ENCODE measurements around the gene BIRC3.
A peak's percentile ranks its signal among the peaks of the same experiment; 100 is the strongest.

The BIRC3 gene

GRCh38 chr11:102302241-102302640 lies 15.0 kb upstream of the BIRC3 start:
- Histone ChIP-seq H2AFZ (ENCODE audit: low read length) (no peak overlapping the region), H2BK12ac (ENCODE audit: low read length) (no peak overlapping the region), H4K8ac (ENCODE audit: low read depth, low read length) (no peak overlapping the region), H2BK5ac (ENCODE audit: low read length) (no peak overlapping the region), H3K27ac (replicated peaks; ENCODE audit: low read length) (no peak overlapping the region), H3K18ac (ENCODE audit: low read length) (no peak overlapping the region), H2BK15ac (ENCODE audit: low read length) (no peak overlapping the region), H3K4me2 (ENCODE audit: insufficient read depth, low read length, poor library complexity, severe bottlenecking) (no peak overlapping the region), H2BK120ac (ENCODE audit: low read depth, low read length) (no peak overlapping the region), H3K23ac (ENCODE audit: low read depth, low read length, poor library complexity) (no peak overlapping the region), H3K79me1 (ENCODE audit: low read depth, low read length) (peaks cover 2% of the 10 kb centered on the region), H3K36me3 (replicated peaks in 1 of 2; ENCODE audit: control insufficient read depth in 2 of 2, insufficient read depth in 2 of 2, low read length in 2 of 2) (no peaks in the 10 kb centered on the region), H2AK5ac (ENCODE audit: low read depth, low read length) (no peak overlapping the region), H3K4ac (ENCODE audit: low read length) (no peak overlapping the region), H3K14ac (ENCODE audit: low read length) (no peak overlapping the region), H3K9ac (ENCODE audit: low read depth, low read length, poor library complexity) (no peak overlapping the region), H3K4me3 (ENCODE audit: low read length in 2 of 2) (no peak overlapping the region), H3K9me3 (replicated peaks in 1 of 2; ENCODE audit: control insufficient read depth in 2 of 2, insufficient read depth in 1 of 2, low read depth in 1 of 2, low read length in 2 of 2) (no peaks in the 10 kb centered on the region), H3K27me3 (ENCODE audit: control insufficient read depth in 3 of 3, insufficient read depth in 3 of 3, low read depth in 1 of 3, low read length in 3 of 3) (peaks cover 0 to 3% (median 0%) of the 10 kb centered on the region in 3 experiments), H4K91ac (ENCODE audit: low read depth, low read length, poor library complexity) (no peak overlapping the region), H3K4me1 (ENCODE audit: control insufficient read depth in 2 of 2, insufficient read depth in 1 of 2, low read depth in 1 of 2, low read length in 2 of 2) (no peaks in the 10 kb centered on the region)
- DNase-seq (ENCODE audit: low spot score): no peak
- WGBS, 2 donors (ENCODE audit: extremely low coverage in 2 of 2, insufficient read length in 2 of 2, insufficient replicate concordance in 1 of 2): no CpG with 5 or more reads among the region's 1 CpG

- Histone ChIP-seq H2BK12ac (ENCODE audit: low read length) (no peak overlapping the region), H4K8ac (ENCODE audit: low read depth, low read length) (no peak overlapping the region), H3K9me3 (replicated peaks in 1 of 2; ENCODE audit: control insufficient read depth in 2 of 2, insufficient read depth in 1 of 2, low read depth in 1 of 2, low read length in 2 of 2) (no peaks in the 10 kb centered on the region), H3K27ac (replicated peaks; ENCODE audit: low read length) (no peak overlapping the region), H3K4me2 (ENCODE audit: insufficient read depth, low read length, poor library complexity, severe bottlenecking) (no peak overlapping the region), H3K27me3 (ENCODE audit: control insufficient read depth in 3 of 3, insufficient read depth in 3 of 3, low read depth in 1 of 3, low read length in 3 of 3) (peaks cover 0 to 3% (median 0%) of the 10 kb centered on the region in 3 experiments), H3K79me1 (ENCODE audit: low read depth, low read length) (peaks cover 2% of the 10 kb centered on the region), H3K4me1 (ENCODE audit: control insufficient read depth in 2 of 2, insufficient read depth in 1 of 2, low read depth in 1 of 2, low read length in 2 of 2) (no peaks in the 10 kb centered on the region), H3K9ac (ENCODE audit: low read depth, low read length, poor library complexity) (no peak overlapping the region), H3K18ac (ENCODE audit: low read length) (no peak overlapping the region), H2BK15ac (ENCODE audit: low read length) (no peak overlapping the region), H3K14ac (ENCODE audit: low read length) (no peak overlapping the region), H3K36me3 (replicated peaks in 1 of 2; ENCODE audit: control insufficient read depth in 2 of 2, insufficient read depth in 2 of 2, low read length in 2 of 2) (no peaks in the 10 kb centered on the region), H2BK5ac (ENCODE audit: low read length) (no peak overlapping the region), H2AK5ac (ENCODE audit: low read depth, low read length) (no peak overlapping the region), H3K23ac (ENCODE audit: low read depth, low read length, poor library complexity) (no peak overlapping the region), H2AFZ (ENCODE audit: low read length) (no peak overlapping the region), H3K4ac (ENCODE audit: low read length) (no peak overlapping the region), H4K91ac (ENCODE audit: low read depth, low read length, poor library complexity) (no peak overlapping the region), H3K4me3 (ENCODE audit: low read length in 2 of 2) (no peak overlapping the region), H2BK120ac (ENCODE audit: low read depth, low read length) (no peak overlapping the region)
- no peak for DNase-seq (ENCODE audit: low spot score)
- no CpG with 5 or more reads among the region's 4 CpGs for WGBS, 2 donors (ENCODE audit: extremely low coverage in 2 of 2, insufficient read length in 2 of 2, insufficient replicate concordance in 1 of 2)
Observed at GRCh38 chr11:102304686-102305085, 12.6 kb upstream of the BIRC3 start.

- no peak overlapping the region for H2BK120ac ChIP-seq (ENCODE audit: low read depth, low read length)
- no peak overlapping the region for H3K4me2 ChIP-seq (ENCODE audit: insufficient read depth, low read length, poor library complexity, severe bottlenecking)
- H3K4ac ChIP-seq (ENCODE audit: low read length): no peak overlapping the region
- H3K36me3 ChIP-seq (replicated peaks in 1 of 2; ENCODE audit: control insufficient read depth in 2 of 2, insufficient read depth in 2 of 2, low read length in 2 of 2): no peaks in the 10 kb centered on the region
- H2AK5ac ChIP-seq (ENCODE audit: low read depth, low read length): no peak overlapping the region
- H2AFZ ChIP-seq (ENCODE audit: low read length): no peak overlapping the region
- H4K91ac ChIP-seq (ENCODE audit: low read depth, low read length, poor library complexity): no peak overlapping the region
- H3K9ac ChIP-seq (ENCODE audit: low read depth, low read length, poor library complexity): peak overlapping the region; percentile 6
- no peaks in the 10 kb centered on the region for H3K4me1 ChIP-seq (ENCODE audit: control insufficient read depth in 2 of 2, insufficient read depth in 1 of 2, low read depth in 1 of 2, low read length in 2 of 2)
- H3K14ac ChIP-seq (ENCODE audit: low read length): no peak overlapping the region
- H3K79me1 ChIP-seq (ENCODE audit: low read depth, low read length): no peaks in the 10 kb centered on the region
- H3K27me3 ChIP-seq (ENCODE audit: control insufficient read depth in 3 of 3, insufficient read depth in 3 of 3, low read depth in 1 of 3, low read length in 3 of 3): peaks cover 0 to 3% (median 0%) of the 10 kb centered on the region in 3 experiments
- H3K4me3 ChIP-seq (ENCODE audit: low read length in 2 of 2): no peak overlapping the region
- no CpG with 5 or more reads among the region's 3 CpGs for WGBS, 2 donors (ENCODE audit: extremely low coverage in 2 of 2, insufficient read length in 2 of 2, insufficient replicate concordance in 1 of 2)
- H2BK15ac ChIP-seq (ENCODE audit: low read length): no peak overlapping the region
- no peak overlapping the region for H3K23ac ChIP-seq (ENCODE audit: low read depth, low read length, poor library complexity)
- no peak overlapping the region for H3K18ac ChIP-seq (ENCODE audit: low read length)
- no peak overlapping the region for H2BK12ac ChIP-seq (ENCODE audit: low read length)
- no peak overlapping the region for H4K8ac ChIP-seq (ENCODE audit: low read depth, low read length)
- H2BK5ac ChIP-seq (ENCODE audit: low read length): no peak overlapping the region
- no peak overlapping the region for H3K27ac ChIP-seq (replicated peaks; ENCODE audit: low read length)
- DNase-seq (ENCODE audit: low spot score): no peak
- no peaks in the 10 kb centered on the region for H3K9me3 ChIP-seq (replicated peaks in 1 of 2; ENCODE audit: control insufficient read depth in 2 of 2, insufficient read depth in 1 of 2, low read depth in 1 of 2, low read length in 2 of 2)
Observed at GRCh38 chr11:102305352-102306047, 11.8 kb upstream of the BIRC3 start.

GRCh38 chr11:102306048-102306597 lies 11.2 kb upstream of the BIRC3 start:
- DNase-seq (ENCODE audit: low spot score): no peak
- no peaks in the 10 kb centered on the region for H3K9me3 ChIP-seq (replicated peaks in 1 of 2; ENCODE audit: control insufficient read depth in 2 of 2, insufficient read depth in 1 of 2, low read depth in 1 of 2, low read length in 2 of 2)
- H3K4me1 ChIP-seq (ENCODE audit: control insufficient read depth in 2 of 2, insufficient read depth in 1 of 2, low read depth in 1 of 2, low read length in 2 of 2): no peaks in the 10 kb centered on the region
- H3K79me1 ChIP-seq (ENCODE audit: low read depth, low read length): no peaks in the 10 kb centered on the region
- H3K27me3 ChIP-seq (ENCODE audit: control insufficient read depth in 3 of 3, insufficient read depth in 3 of 3, low read depth in 1 of 3, low read length in 3 of 3): peaks cover 0 to 3% (median 0%) of the 10 kb centered on the region in 3 experiments
- no CpG with 5 or more reads among the region's 5 CpGs for WGBS, 2 donors (ENCODE audit: extremely low coverage in 2 of 2, insufficient read length in 2 of 2, insufficient replicate concordance in 1 of 2)
- H3K23ac ChIP-seq (ENCODE audit: low read depth, low read length, poor library complexity): no peak overlapping the region
- no peaks in the 10 kb centered on the region for H3K36me3 ChIP-seq (replicated peaks in 1 of 2; ENCODE audit: control insufficient read depth in 2 of 2, insufficient read depth in 2 of 2, low read length in 2 of 2)
- no peak overlapping the region for H3K27ac ChIP-seq (replicated peaks; ENCODE audit: low read length)
- H4K91ac ChIP-seq (ENCODE audit: low read depth, low read length, poor library complexity): no peak overlapping the region
- no peak overlapping the region for H2BK5ac ChIP-seq (ENCODE audit: low read length)
- H3K18ac ChIP-seq (ENCODE audit: low read length): no peak overlapping the region
- H4K8ac ChIP-seq (ENCODE audit: low read depth, low read length): no peak overlapping the region
- H2AFZ ChIP-seq (ENCODE audit: low read length): no peak overlapping the region
- H3K9ac ChIP-seq (ENCODE audit: low read depth, low read length, poor library complexity): peak overlapping the region; percentile 6
- no peak overlapping the region for H3K4me3 ChIP-seq (ENCODE audit: low read length in 2 of 2)
- no peak overlapping the region for H2BK12ac ChIP-seq (ENCODE audit: low read length)
- H2BK120ac ChIP-seq (ENCODE audit: low read depth, low read length): no peak overlapping the region
- no peak overlapping the region for H2AK5ac ChIP-seq (ENCODE audit: low read depth, low read length)
- H3K4ac ChIP-seq (ENCODE audit: low read length): no peak overlapping the region
- no peak overlapping the region for H2BK15ac ChIP-seq (ENCODE audit: low read length)
- H3K14ac ChIP-seq (ENCODE audit: low read length): no peak overlapping the region
- no peak overlapping the region for H3K4me2 ChIP-seq (ENCODE audit: insufficient read depth, low read length, poor library complexity, severe bottlenecking)
